HEK293T (cell line): ENCODE measurements around the gene OSBPL3.

Source experiments
- CTCF ChIA-PET: fragments of 350-600 bp; formaldehyde crosslinking; extraction: SDS; loops from one replicate; lab custom pipeline; 2021; ENCODE audit warnings: antibody characterized with exemption, inconsistent platforms; lab: Yijun Ruan, JAX
- POLR2A ChIA-PET: fragments of 350-600 bp; formaldehyde crosslinking; extraction: SDS; loops from one replicate; lab custom pipeline; 2020; ENCODE audit warnings: antibody characterized with exemption, inconsistent platforms; lab: Yijun Ruan, JAX
- DNase-seq: peaks from one replicate; pipeline ENCODE4 v3.0.0; 2012; ENCODE audit warnings: mixed read lengths; ENCODE audit errors: extremely low spot score
- ARNT ChIP-seq: fragments of 450-650 bp; IDR thresholded peaks from 2 replicates; pipeline ENCODE4 v1.6.1; 2017; ENCODE audit warnings: mild to moderate bottlenecking
- BHLHE40 ChIP-seq: fragments of 450-650 bp; IDR thresholded peaks from 2 replicates; pipeline ENCODE4 v1.6.1; 2016; ENCODE audit warnings: mild to moderate bottlenecking, moderate library complexity, borderline replicate concordance
- CTBP1 ChIP-seq: fragments of 450-650 bp; IDR thresholded peaks from 2 replicates; pipeline ENCODE4 v1.6.1; 2016; ENCODE audit warnings: borderline replicate concordance
- ELF4 ChIP-seq: fragments of 450-650 bp; IDR thresholded peaks from 2 replicates; pipeline ENCODE4 v1.6.1; 2017; ENCODE audit warnings: antibody characterized with exemption
- FOXA1 ChIP-seq: fragments of 450-650 bp; IDR thresholded peaks from 2 replicates; pipeline ENCODE4 v1.6.1; 2016; ENCODE audit warnings: mild to moderate bottlenecking
- FOXM1 ChIP-seq: fragments of 450-650 bp; IDR thresholded peaks from 2 replicates; pipeline ENCODE4 v1.6.1; 2017; ENCODE audit warnings: mild to moderate bottlenecking, borderline replicate concordance
- HDGF ChIP-seq: fragments of 450-650 bp; IDR thresholded peaks from 2 replicates; pipeline ENCODE4 v1.6.1; 2017; ENCODE audit warnings: antibody characterized with exemption, borderline replicate concordance
- L3MBTL2 ChIP-seq: fragments of 450-650 bp; conservative IDR thresholded peaks from 2 replicates; pipeline ENCODE4 v1.6.1; 2016; ENCODE audit warnings: mild to moderate bottlenecking
- NFRKB ChIP-seq: fragments of 450-650 bp; IDR thresholded peaks from 2 replicates; pipeline ENCODE4 v1.6.1; 2016; ENCODE audit warnings: mild to moderate bottlenecking, moderate library complexity
- SP1 ChIP-seq: fragments of 450-650 bp; IDR thresholded peaks from 2 replicates; pipeline ENCODE4 v1.6.1; 2017
- SUZ12 ChIP-seq: fragments of 450-650 bp; IDR thresholded peaks from 2 replicates; pipeline ENCODE4 v1.6.1; 2016; ENCODE audit warnings: mild to moderate bottlenecking
- TARDBP ChIP-seq: fragments of 450-650 bp; IDR thresholded peaks from 2 replicates; pipeline ENCODE4 v1.6.1; 2016
- TF ChIP-seq, protein P1 (sequence below): fragments of 450-650 bp; IDR thresholded peaks from 2 replicates; pipeline ENCODE4 v1.6.1; 2016

Gene OSBPL3

DNA sequence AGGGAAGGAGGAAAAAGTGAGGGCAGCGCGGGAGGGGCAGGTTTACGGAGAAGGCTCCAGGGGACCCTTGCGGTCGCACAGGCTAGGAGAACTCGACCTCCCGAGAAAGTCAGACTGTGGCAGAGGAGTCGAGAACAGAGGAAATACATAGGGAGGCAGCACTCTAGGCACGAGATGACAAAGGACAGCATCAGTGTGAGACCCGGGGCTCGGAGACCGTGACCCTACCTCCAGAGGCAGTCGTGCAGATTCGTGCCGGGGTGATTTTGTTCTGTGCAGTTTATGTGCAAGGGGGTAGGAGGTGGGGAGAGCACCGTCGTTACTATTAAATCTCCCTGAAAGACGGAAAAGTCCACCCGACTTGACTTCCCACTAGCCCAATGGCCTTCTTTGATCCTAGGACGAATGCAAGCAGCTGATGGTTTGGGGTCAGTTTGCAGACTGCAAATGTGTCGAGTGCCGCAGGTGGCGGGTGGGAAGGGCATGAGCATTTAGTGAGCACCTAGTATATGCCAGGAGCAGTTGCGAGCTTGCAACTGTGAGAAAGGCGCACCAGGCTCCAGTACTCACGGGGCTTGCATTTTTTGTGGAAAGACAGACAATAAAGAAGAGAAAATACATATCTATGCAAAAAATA, 674 bp upstream of the OSBPL3 start:
- CTCF ChIA-PET = interaction anchor here (0.6 to 0.7 kb wide), 2 partner anchors 47 to 169 kb away, joined by 3 read pairs; no protein-coding TSS in a partner anchor
- POLR2A ChIA-PET = interaction anchor here (0.9 to 1.5 kb wide), 4 partner anchors 103 to 159 kb away, joined by 3 to 4 read pairs (median 3); partner anchors contain the start of gene CYCS
- TF ChIP-seq SUZ12 = no peak
- 0 out of 2 replicates have a peak, but pooled peaks have one; percentile 15 for TF ChIP-seq L3MBTL2
- DNase-seq = no peak

DNA sequence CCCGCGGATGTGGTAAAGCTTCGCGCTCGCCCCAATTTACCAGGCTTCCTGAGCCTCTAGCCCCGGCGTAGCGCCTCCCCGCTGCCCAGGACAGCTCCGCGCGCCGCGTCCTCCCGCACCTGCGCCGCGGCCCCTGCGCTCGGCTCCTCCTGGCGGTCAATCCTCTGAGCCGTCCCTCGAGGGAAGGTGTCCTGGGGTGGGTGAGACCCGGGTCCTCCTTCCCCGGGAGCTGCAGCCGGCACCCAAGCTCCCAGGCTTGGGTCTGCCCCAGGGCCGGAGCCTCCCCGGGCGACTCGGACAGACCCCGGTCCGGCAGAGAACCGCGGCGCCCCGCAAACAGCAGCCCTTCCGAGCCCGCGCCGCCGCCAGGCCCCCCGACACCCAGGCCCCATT, 512 bp downstream of the OSBPL3 start:
- ChIA-PET POLR2A (interaction anchor here (1.3 to 1.5 kb wide), 4 partner anchors 8 to 146 kb away, joined by 3 to 8 read pairs (median 4); partner anchors contain the start of gene CYCS), CTCF (interaction anchor here (0.6 to 1.6 kb wide), 2 partner anchors 50 to 91 kb away, joined by 4 read pairs; no protein-coding TSS in a partner anchor)
- no peak for TF ChIP-seq CTBP1
- DNase-seq = peak; percentile 65

DNA sequence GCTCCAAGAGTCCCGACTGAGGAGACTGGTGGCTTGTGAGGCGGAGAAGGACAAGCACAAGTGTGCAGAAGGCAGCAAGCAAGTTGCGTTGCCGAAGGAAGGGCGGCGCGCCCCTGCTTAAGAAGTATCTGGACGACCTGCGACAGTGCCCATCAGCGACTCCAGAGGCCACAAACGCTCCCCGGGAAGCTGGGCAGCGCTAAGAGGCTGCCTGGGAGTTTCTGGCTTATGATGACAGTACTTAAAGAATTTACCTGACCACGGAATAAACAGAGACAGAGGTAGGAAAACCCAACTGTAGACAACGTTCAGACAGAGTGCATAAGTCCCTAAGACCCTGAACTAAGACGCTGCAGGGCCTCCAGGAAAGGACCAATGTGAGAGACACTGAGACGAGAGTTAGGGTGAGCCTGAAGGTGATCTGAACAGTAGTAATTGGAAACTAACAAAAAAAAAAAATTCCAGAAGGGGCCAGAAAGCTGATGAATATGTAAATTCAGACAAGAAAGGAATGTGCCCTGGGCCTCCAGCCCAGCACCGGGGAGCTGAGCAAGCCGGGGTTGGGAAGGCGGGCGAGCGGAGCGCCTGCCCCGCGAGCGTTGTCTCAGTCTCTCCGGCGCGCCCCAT, 1.0 kb downstream of the OSBPL3 start:
- DNase-seq = no peak
- CTCF ChIA-PET = interaction anchor here (0.6 to 1.6 kb wide), 3 partner anchors 50 to 158 kb away, joined by 4 read pairs; no protein-coding TSS in a partner anchor
- POLR2A ChIA-PET = interaction anchor here (1.3 to 1.5 kb wide), 3 partner anchors 7 to 147 kb away, joined by 4 to 8 read pairs (median 4); partner anchors contain the start of gene CYCS
- TF ChIP-seq, protein P1, sequence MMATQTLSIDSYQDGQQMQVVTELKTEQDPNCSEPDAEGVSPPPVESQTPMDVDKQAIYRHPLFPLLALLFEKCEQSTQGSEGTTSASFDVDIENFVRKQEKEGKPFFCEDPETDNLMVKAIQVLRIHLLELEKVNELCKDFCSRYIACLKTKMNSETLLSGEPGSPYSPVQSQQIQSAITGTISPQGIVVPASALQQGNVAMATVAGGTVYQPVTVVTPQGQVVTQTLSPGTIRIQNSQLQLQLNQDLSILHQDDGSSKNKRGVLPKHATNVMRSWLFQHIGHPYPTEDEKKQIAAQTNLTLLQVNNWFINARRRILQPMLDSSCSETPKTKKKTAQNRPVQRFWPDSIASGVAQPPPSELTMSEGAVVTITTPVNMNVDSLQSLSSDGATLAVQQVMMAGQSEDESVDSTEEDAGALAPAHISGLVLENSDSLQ = no peak

DNA sequence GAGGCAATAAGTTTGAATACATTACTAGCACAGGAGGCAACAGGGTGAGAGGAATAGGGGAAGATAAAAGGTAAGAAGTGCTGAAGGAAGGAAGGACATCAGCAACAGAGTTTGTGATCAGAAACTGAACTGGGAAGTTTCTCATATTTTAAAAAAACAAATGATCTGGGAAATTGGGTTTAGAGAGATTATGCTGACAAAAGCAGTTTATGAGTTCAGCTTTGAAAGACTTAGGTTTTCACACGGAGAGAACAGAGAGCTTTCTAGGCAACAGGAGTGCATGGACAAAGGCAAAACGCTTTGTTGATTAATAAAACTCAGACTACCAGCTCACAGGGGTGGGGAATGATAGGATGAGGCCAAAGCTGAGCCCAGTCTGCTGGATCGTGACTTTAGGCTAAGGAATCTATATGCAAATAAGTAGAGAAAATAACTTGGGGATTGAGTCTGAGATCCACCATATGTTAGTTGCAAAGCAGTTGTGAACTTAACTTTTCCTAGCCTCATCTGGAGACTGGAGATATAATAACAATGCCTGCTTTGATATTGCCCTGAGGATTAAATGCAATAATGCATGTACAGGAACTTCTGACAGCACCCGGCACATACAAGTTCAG, 4.2 kb downstream of the OSBPL3 start:
- TF ChIP-seq, protein P1 = no peak
- CTCF ChIA-PET = interaction anchor here (0.5 kb wide), 1 partner anchor 123 kb away, joined by 7 read pairs; no protein-coding TSS in a partner anchor
- POLR2A ChIA-PET = no interaction called here
- no peak for DNase-seq

DNA sequence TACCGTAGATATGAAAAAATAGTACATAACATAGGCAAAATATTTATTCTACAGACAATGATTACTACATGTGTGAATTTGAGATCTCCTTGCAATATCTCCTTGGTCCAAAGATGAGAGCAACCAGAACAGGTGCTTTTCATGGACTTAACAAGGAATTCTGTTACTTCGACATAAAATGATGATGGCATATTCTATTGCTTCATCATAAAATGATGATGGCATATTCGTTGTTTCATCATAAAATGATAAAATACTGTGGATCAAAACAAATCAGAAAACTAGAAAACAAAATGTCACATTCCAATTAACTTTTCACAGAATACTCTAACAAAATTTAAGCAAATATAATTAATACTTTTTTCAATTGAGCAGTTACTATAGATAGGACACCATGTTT, 4.8 kb downstream of the OSBPL3 start:
- TF ChIP-seq ARNT (no peak), FOXA1 (no peak), SP1 (no peak), TARDBP (no peak), L3MBTL2 (no peak), BHLHE40 (no peak), HDGF (no peak), NFRKB (no peak), SUZ12 (no peak), ELF4 (no peak), FOXM1 (no peak)
- TF ChIP-seq, protein P1 = no peak
- ChIA-PET POLR2A (no interaction called here), CTCF (no interaction called here)
- no peak for DNase-seq

DNA sequence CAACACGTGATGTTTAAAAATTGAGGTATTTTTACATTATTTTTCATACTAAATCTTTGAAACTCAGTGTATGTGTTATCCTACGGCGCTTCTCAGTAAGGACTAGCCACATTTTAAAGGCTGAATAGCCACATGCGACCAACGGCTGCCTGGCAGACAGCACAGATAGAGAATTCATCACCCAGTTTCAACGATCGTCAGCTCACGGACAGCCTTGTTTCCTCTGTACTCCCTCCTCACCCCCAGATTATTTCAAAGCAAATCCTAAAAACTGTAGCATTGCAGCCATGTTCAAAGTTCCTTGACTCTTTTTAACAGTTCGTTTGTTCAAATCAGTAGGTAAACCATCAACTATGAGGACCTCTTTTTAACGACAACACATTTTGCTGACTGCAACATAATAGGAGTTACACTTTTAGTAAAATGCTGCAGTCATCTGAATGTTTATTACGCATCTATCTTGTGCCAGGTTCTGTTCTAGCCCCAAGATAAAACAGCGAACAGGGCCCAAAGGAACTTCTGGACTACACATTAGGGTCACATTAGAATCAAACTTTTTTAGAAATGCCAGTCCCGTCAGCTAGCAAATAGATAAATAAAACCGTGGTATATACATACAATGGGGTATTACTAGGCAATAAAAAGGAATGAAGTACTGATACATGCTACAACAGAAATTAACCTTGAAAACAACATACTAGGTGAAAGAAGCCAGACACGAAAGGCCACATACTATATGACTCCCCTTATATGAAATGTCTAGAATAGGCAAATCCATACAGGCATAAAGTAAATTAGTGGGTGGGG, 5.7 kb downstream of the OSBPL3 start:
- POLR2A ChIA-PET = no interaction called here
- DNase-seq = no peak
- TF ChIP-seq, protein P1 = no peak
- TF ChIP-seq ELF4 (no peak), SP1 (no peak), FOXM1 (no peak), BHLHE40 (no peak)
- CTCF ChIA-PET = interaction anchor here (0.6 kb wide), 1 partner anchor 162 kb away, joined by 3 read pairs; no protein-coding TSS in a partner anchor
